K562 (cell line): ENCODE results near the gene PURA. TPM values are rescaled to one million over a fixed set of nuclear protein-coding genes. Genes with fewer than 3 reads are reported as not detected.
A peak's percentile ranks its signal among the peaks of the same experiment; 100 is the strongest.

Source experiments
- LCOR ChIP-seq: sonication (generic); formaldehyde crosslinking; IDR thresholded peaks from 2 replicates; pipeline ENCODE4 v1.8.0; 2022; ENCODE audit warnings: mild to moderate bottlenecking, missing genetic modification reagents
- MED1 ChIP-seq: sonication (generic); formaldehyde crosslinking; IDR thresholded peaks from 2 replicates; pipeline ENCODE4 v1.8.1; 2023; ENCODE audit warnings: missing genetic modification reagents, borderline replicate concordance
- POLR2A ChIP-seq: fragments of 450-650 bp; conservative IDR thresholded peaks from 2 replicates; pipeline ENCODE4 v1.6.1; 2016
- POU5F1 ChIP-seq: fragments of 150-350 bp; IDR thresholded peaks from 2 replicates; pipeline ENCODE4 v1.6.1; 2014; ENCODE audit warnings: borderline replicate concordance, low read length, low read depth, mild to moderate bottlenecking; ENCODE audit not compliant: partially characterized antibody
- PRPF4 ChIP-seq: fragments of 200-400 bp; formaldehyde crosslinking; IDR thresholded peaks from one replicate; pipeline ENCODE4 v1.6.1; 2017; ENCODE audit warnings: low read length, low read depth, mild to moderate bottlenecking; ENCODE audit not compliant: insufficient read depth, poor library complexity, severe bottlenecking
- RAD51 ChIP-seq: fragments of 450-650 bp; IDR thresholded peaks from 2 replicates; pipeline ENCODE4 v1.7.1; 2016; ENCODE audit warnings: low read depth, mild to moderate bottlenecking, borderline replicate concordance
- SNRNP70 ChIP-seq: fragments of 200-400 bp; formaldehyde crosslinking; optimal IDR thresholded peaks from 2 replicates; pipeline ENCODE3; 2017; ENCODE audit warnings: low read depth, low read length
- STAT5A ChIP-seq: IDR thresholded peaks from 2 replicates; pipeline ENCODE4 v1.6.1; 2012; ENCODE audit warnings: low read length, inconsistent platforms, borderline replicate concordance
- ZNF212 ChIP-seq: fragments of 450-650 bp; formaldehyde crosslinking; IDR thresholded peaks from 2 replicates; pipeline ENCODE4 v1.4.0; 2020; ENCODE audit warnings: mild to moderate bottlenecking
- ZNF3 ChIP-seq: fragments of 250-450 bp; sonication (Bioruptor Pico); IDR thresholded peaks from 2 replicates; pipeline ENCODE4 v1.5.0; 2021; ENCODE audit warnings: mild to moderate bottlenecking, moderate library complexity
- ZSCAN29 ChIP-seq: fragments of 450-650 bp; IDR thresholded peaks from 2 replicates; pipeline ENCODE4 v1.6.1; 2017
- polyA plus RNA-seq, 8 experiments: library from polyadenylated mRNA; depleted of rRNA in 4 of 8; stranded (reverse) in 5 of 8; unstranded in 3 of 8; fragments of >200 nt; fragmentation: Nextera tagmentation in 2 of 8; fragmentation: Illumina TruSeq in 1 of 8; extraction: Ambion mirVana in 2 of 8; extraction: Trizol in 1 of 8; gene quantifications; 2 replicates each; pipeline versions ENCODE4 v1.2.1 to v1.2.3, GENCODE V29; 2011 to 2014; ENCODE audit warnings: inconsistent platforms in 1 of 8, missing spikeins in 1 of 8
- total RNA-seq, 7 experiments: library from RNA; depleted of rRNA in 6 of 7; stranded (reverse); fragments of >200 nt in 6 of 7; fragmentation: Illumina TruSeq in 2 of 7; extraction: Trizol in 2 of 7; gene quantifications; 2 replicates each; pipeline versions ENCODE4 v1.2.1 to v1.2.3, GENCODE V29; 2011 to 2021; ENCODE audit warnings: low replicate concordance in 1 of 7
- TF ChIP-seq, protein P1 (sequence below), 2 experiments: fragments of 450-650 bp in 1 of 2; sonication (generic) in 1 of 2; formaldehyde crosslinking in 1 of 2; IDR thresholded peaks; 2 replicates each; pipeline versions ENCODE4 v1.7.1 to v1.9.0; 2016 to 2022; ENCODE audit warnings: inconsistent platforms in 1 of 2, mild to moderate bottlenecking in 1 of 2, missing genetic modification reagents in 1 of 2
- TF ChIP-seq, protein P2 (sequence below): fragments of 450-650 bp; IDR thresholded peaks from 2 replicates; pipeline ENCODE4 v1.6.1; 2016; ENCODE audit warnings: mild to moderate bottlenecking
- TF ChIP-seq, protein P3 (sequence below): fragments of 450-650 bp; formaldehyde crosslinking; IDR thresholded peaks from 2 replicates; pipeline ENCODE4 v1.4.0; 2020; ENCODE audit warnings: mild to moderate bottlenecking

PURA gene
- total and polyA plus RNA-seq, 9 of the 15 experiments (the other 6 are each of a cell fraction or from before 2014, with no cell fraction given): 3.2 to 11.1 (median 5.4) TPM

DNA sequence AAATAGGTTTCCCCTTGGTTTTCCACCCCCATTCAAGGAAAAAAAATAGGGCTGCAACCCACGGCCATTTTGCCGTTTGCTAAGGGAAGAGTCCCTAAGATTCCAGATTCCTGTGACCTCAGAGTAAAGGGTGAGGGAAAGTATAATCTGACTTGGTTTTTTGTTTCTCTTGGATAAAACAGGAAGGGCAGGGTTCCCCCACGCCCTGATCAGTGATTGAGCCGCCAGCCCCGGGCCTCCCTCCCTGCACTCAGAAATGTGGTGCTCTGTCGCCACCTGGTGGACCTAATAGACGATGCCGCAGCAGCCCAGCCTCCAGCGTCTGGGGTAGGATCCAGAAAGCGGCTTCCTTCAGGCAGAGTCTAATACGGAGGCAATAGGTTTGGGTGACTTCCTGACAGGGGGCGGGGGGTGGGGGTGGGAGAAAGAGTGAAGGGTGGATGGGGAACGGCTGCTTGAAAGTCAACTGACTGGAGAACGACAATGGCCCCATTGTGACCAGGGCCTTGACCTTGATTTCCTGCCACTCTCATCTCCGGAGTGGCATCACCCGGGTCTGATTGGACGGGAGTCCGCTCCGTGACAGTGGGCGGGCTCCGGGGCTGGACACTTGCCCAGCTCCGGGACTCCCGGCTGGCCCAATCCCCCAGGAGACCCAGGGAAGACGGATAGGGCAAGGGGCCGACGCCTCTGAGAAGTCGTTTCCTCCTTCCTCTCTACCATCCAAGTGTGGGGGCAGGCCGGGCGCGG lies 43.3 kb downstream of the PURA start (continued):
- TF ChIP-seq, protein P1, sequence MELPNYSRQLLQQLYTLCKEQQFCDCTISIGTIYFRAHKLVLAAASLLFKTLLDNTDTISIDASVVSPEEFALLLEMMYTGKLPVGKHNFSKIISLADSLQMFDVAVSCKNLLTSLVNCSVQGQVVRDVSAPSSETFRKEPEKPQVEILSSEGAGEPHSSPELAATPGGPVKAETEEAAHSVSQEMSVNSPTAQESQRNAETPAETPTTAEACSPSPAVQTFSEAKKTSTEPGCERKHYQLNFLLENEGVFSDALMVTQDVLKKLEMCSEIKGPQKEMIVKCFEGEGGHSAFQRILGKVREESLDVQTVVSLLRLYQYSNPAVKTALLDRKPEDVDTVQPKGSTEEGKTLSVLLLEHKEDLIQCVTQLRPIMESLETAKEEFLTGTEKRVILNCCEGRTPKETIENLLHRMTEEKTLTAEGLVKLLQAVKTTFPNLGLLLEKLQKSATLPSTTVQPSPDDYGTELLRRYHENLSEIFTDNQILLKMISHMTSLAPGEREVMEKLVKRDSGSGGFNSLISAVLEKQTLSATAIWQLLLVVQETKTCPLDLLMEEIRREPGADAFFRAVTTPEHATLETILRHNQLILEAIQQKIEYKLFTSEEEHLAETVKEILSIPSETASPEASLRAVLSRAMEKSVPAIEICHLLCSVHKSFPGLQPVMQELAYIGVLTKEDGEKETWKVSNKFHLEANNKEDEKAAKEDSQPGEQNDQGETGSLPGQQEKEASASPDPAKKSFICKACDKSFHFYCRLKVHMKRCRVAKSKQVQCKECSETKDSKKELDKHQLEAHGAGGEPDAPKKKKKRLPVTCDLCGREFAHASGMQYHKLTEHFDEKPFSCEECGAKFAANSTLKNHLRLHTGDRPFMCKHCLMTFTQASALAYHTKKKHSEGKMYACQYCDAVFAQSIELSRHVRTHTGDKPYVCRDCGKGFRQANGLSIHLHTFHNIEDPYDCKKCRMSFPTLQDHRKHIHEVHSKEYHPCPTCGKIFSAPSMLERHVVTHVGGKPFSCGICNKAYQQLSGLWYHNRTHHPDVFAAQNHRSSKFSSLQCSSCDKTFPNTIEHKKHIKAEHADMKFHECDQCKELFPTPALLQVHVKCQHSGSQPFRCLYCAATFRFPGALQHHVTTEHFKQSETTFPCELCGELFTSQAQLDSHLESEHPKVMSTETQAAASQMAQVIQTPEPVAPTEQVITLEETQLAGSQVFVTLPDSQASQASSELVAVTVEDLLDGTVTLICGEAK (IDR thresholded peaks at IDR 0.05): no peak; the same call in 1 of the 2 replicates
- TF ChIP-seq, protein P1 (CRISPR knock-in tag; IDR thresholded peaks at IDR 0.05): no peak
- TF ChIP-seq ZNF212: no peak
- no peak for TF ChIP-seq SNRNP70
- no peak for TF ChIP-seq MED1 (CRISPR knock-in tag)
- TF ChIP-seq, protein P2, sequence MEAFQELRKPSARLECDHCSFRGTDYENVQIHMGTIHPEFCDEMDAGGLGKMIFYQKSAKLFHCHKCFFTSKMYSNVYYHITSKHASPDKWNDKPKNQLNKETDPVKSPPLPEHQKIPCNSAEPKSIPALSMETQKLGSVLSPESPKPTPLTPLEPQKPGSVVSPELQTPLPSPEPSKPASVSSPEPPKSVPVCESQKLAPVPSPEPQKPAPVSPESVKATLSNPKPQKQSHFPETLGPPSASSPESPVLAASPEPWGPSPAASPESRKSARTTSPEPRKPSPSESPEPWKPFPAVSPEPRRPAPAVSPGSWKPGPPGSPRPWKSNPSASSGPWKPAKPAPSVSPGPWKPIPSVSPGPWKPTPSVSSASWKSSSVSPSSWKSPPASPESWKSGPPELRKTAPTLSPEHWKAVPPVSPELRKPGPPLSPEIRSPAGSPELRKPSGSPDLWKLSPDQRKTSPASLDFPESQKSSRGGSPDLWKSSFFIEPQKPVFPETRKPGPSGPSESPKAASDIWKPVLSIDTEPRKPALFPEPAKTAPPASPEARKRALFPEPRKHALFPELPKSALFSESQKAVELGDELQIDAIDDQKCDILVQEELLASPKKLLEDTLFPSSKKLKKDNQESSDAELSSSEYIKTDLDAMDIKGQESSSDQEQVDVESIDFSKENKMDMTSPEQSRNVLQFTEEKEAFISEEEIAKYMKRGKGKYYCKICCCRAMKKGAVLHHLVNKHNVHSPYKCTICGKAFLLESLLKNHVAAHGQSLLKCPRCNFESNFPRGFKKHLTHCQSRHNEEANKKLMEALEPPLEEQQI: no peak
- TF ChIP-seq ZNF3 (CRISPR knock-in tag): no peak
- TF ChIP-seq POLR2A: no peak
- no peak for TF ChIP-seq ZSCAN29
- TF ChIP-seq, protein P3, sequence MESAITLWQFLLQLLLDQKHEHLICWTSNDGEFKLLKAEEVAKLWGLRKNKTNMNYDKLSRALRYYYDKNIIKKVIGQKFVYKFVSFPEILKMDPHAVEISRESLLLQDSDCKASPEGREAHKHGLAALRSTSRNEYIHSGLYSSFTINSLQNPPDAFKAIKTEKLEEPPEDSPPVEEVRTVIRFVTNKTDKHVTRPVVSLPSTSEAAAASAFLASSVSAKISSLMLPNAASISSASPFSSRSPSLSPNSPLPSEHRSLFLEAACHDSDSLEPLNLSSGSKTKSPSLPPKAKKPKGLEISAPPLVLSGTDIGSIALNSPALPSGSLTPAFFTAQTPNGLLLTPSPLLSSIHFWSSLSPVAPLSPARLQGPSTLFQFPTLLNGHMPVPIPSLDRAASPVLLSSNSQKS (CRISPR knock-in tag): no peak
- no peak for TF ChIP-seq PRPF4
- TF ChIP-seq LCOR (CRISPR knock-in tag): 0 out of 2 replicates have a peak, but pooled peaks have one; percentile 39
- no peak for TF ChIP-seq POU5F1
- TF ChIP-seq RAD51: no peak
- TF ChIP-seq STAT5A: no peak
